Measurements from ENCODE around the gene SPTBN1.
"Not testable (repeated sequence)": the region's sequence is repeated elsewhere in the genome, so short reads cannot be mapped to it uniquely, and the experiment has no call there.

Gene SPTBN1

DNA sequence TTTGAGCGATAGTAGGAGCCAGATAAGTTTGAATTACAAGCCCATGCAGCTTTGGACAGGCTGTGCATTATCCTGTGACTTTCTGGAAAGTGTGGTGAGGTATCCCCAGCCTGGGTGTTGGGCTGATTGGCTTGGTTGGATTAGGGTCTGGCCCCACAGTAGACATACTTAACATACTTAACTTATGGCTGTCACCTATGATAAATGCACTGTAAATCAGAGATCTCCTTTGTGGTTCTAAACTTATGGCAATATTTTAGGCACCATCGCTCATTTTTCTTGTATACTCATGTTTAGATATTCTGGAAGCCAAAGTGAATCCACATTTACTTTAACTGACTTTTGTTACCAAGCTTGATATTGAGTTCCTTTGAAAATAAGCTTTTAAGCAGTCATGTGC, 54.8 kb downstream of the SPTBN1 start:
- DNase-seq (ENCODE audit: extremely low spot score): no peak
- TF ChIP-seq FOXK2 (IDR thresholded peaks at IDR 0.05) (no peak), L3MBTL2 (conservative IDR thresholded peaks at IDR 0.05) (no peak), ELF4 (IDR thresholded peaks at IDR 0.05) (no peak), HDGF (IDR thresholded peaks at IDR 0.05; ENCODE audit: borderline replicate concordance) (no peak), TARDBP (IDR thresholded peaks at IDR 0.05) (no peak)
- CTCF ChIA-PET: no interaction called here
- POLR2A ChIA-PET: no interaction called here

DNA sequence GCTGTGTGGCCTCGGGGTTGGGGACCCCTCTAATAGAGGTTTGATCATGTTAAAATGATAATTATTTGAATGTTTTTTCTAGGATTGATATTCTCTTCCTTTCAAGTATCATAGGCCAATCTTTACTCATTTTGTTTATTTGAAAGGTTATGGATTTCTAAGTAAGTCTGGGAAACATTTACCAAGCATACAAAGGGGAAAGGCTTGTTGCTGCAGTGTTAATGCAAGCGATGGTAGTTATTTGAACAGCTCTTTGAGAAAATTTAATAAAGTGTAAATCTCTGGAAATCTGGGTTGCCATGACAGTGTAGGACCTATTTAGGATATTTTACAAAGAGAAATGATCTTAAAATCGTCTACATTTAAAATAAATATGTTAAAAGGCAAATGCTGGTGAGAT, 56.1 kb downstream of the SPTBN1 start:
- ChIA-PET POLR2A (no interaction called here), CTCF (no interaction called here)
- no peak for TF ChIP-seq TARDBP (IDR thresholded peaks at IDR 0.05)
- TF ChIP-seq FOXK2 (IDR thresholded peaks at IDR 0.05): no peak
- TF ChIP-seq NFRKB (IDR thresholded peaks at IDR 0.05): no peak
- no peak for TF ChIP-seq ARNT (IDR thresholded peaks at IDR 0.05)
- TF ChIP-seq BHLHE40 (IDR thresholded peaks at IDR 0.05; ENCODE audit: borderline replicate concordance): no peak
- DNase-seq (ENCODE audit: extremely low spot score): no peak

DNA sequence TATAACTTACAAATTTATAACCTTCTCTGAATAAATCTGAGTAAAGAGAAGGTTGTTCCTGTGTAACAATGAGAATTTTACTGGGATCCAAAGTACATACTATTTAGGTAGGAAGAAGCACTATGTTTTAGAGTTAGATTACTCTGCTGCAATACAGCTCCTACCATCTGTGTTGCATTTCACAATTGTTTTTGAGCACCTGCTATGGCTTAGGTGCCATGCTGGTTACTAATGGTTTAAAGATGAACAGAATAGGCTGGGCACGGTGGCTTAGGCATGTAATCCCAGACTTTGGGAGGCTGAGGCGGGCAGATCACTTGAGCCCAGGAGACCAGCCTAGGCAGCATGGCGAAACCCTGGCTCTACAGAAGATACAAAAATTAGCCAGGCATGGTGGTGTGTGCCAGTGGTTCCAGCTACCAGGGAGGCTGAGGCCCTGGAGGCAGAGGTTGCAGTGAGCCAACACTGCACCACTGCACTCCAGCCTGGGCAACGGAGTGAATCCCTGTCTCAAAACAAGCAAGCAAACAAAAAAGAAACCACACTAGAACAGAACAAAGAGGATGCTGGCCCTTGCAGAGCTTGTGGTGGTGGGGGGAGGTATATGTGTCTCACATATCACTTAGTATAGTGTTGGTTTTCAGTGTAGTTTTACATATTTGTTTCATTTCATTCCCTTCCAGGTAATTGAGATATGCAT, 56.7 kb downstream of the SPTBN1 start:
- ChIA-PET CTCF (no interaction called here), POLR2A (no interaction called here)
- TF ChIP-seq BHLHE40 (IDR thresholded peaks at IDR 0.05; ENCODE audit: borderline replicate concordance): no peak
- TF ChIP-seq TARDBP (IDR thresholded peaks at IDR 0.05): no peak
- TF ChIP-seq LEF1 (IDR thresholded peaks at IDR 0.05; ENCODE audit: borderline replicate concordance): no peak
- no peak for TF ChIP-seq ELF4 (IDR thresholded peaks at IDR 0.05)
- DNase-seq (ENCODE audit: extremely low spot score): no peak

DNA sequence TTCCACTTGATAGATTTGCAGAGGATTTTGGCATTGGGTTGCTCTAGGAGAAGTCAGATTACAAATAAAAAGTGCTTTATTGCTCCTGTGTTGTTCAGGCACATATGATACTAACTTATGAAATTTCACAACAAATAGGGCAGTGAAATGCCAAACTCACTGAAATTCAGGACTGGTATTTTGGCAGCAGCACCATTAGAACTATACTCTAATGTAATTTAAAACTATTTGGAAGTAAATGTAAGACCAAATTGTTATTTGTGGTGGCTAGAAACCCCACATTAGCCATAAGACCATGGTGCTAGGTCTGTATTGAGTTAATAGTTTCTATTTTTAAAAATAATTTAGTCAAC, 57.2 kb downstream of the SPTBN1 start:
- no peak for DNase-seq (ENCODE audit: extremely low spot score)
- TF ChIP-seq SUZ12 (IDR thresholded peaks at IDR 0.05) (no peak), CTBP1 (IDR thresholded peaks at IDR 0.05; ENCODE audit: borderline replicate concordance) (no peak), HDGF (IDR thresholded peaks at IDR 0.05; ENCODE audit: borderline replicate concordance) (no peak), NFRKB (IDR thresholded peaks at IDR 0.05) (no peak), TARDBP (IDR thresholded peaks at IDR 0.05) (no peak), SP1 (IDR thresholded peaks at IDR 0.05) (no peak), FOXM1 (IDR thresholded peaks at IDR 0.05; ENCODE audit: borderline replicate concordance) (no peak), ELF4 (IDR thresholded peaks at IDR 0.05) (no peak), FOXK2 (IDR thresholded peaks at IDR 0.05) (no peak), ZNF384 (IDR thresholded peaks at IDR 0.05) (no peak), FOXA1 (IDR thresholded peaks at IDR 0.05) (no peak), L3MBTL2 (conservative IDR thresholded peaks at IDR 0.05) (no peak), BHLHE40 (IDR thresholded peaks at IDR 0.05; ENCODE audit: borderline replicate concordance) (no peak), LEF1 (IDR thresholded peaks at IDR 0.05; ENCODE audit: borderline replicate concordance) (no peak), ARNT (IDR thresholded peaks at IDR 0.05) (no peak)
- TF ChIP-seq, protein P1, sequence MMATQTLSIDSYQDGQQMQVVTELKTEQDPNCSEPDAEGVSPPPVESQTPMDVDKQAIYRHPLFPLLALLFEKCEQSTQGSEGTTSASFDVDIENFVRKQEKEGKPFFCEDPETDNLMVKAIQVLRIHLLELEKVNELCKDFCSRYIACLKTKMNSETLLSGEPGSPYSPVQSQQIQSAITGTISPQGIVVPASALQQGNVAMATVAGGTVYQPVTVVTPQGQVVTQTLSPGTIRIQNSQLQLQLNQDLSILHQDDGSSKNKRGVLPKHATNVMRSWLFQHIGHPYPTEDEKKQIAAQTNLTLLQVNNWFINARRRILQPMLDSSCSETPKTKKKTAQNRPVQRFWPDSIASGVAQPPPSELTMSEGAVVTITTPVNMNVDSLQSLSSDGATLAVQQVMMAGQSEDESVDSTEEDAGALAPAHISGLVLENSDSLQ (IDR thresholded peaks at IDR 0.05): no peak
- ChIA-PET POLR2A (no interaction called here), CTCF (no interaction called here)

DNA sequence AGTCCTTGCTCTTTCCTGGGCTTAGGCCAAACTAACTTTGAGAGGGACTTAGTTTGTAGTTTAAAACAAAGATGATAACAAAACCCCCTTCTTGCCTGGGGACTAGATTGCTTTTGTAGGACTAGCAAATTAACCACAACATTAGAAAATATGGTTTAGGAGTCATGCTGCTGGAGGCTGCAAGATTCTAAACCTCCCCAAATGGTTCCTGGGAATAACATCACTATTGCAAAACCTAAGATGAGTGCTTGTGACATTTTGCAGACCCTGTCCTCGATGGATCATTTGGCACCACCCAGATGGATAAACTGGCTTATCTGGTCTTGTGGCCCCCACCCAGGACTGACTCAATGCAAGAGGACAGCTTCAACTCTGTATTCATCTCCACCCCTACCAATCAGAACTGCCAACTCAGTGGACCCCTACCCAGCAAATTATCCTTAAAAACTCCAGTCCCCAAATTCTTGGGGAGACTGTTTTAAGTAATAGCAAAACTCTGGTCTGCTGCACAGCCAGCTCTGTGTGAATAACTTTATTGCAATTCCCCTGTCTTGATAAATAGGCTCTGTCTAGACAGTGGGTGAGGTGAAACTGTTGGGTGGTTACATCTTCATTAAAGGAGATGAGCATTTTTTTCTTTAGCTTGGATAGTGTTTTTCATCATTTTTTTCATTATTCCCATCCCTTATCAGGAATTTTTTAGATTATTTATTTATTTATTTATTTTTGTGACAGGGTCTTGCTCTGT, 58.9 kb downstream of the SPTBN1 start:
- CTCF ChIA-PET: no interaction called here
- no peak for DNase-seq (ENCODE audit: extremely low spot score)
- no peak for TF ChIP-seq NFRKB (IDR thresholded peaks at IDR 0.05)
- TF ChIP-seq CTBP1 (IDR thresholded peaks at IDR 0.05; ENCODE audit: borderline replicate concordance): no peak
- TF ChIP-seq BHLHE40 (IDR thresholded peaks at IDR 0.05; ENCODE audit: borderline replicate concordance): no peak
- no peak for TF ChIP-seq SP1 (IDR thresholded peaks at IDR 0.05)
- no peak for TF ChIP-seq L3MBTL2 (conservative IDR thresholded peaks at IDR 0.05)
- TF ChIP-seq ARNT (IDR thresholded peaks at IDR 0.05): no peak
- TF ChIP-seq SUZ12 (IDR thresholded peaks at IDR 0.05): no peak
- no peak for TF ChIP-seq FOXK2 (IDR thresholded peaks at IDR 0.05)
- TF ChIP-seq FOXA1 (IDR thresholded peaks at IDR 0.05): no peak
- no peak for TF ChIP-seq HDGF (IDR thresholded peaks at IDR 0.05; ENCODE audit: borderline replicate concordance)
- TF ChIP-seq FOXM1 (IDR thresholded peaks at IDR 0.05; ENCODE audit: borderline replicate concordance): no peak
- no peak for TF ChIP-seq TARDBP (IDR thresholded peaks at IDR 0.05)
- TF ChIP-seq, protein P1 (IDR thresholded peaks at IDR 0.05): no peak
- TF ChIP-seq ELF4 (IDR thresholded peaks at IDR 0.05): no peak
- TF ChIP-seq LEF1 (IDR thresholded peaks at IDR 0.05; ENCODE audit: borderline replicate concordance): no peak
- no peak for TF ChIP-seq ZNF384 (IDR thresholded peaks at IDR 0.05)
- POLR2A ChIA-PET: no interaction called here

DNA sequence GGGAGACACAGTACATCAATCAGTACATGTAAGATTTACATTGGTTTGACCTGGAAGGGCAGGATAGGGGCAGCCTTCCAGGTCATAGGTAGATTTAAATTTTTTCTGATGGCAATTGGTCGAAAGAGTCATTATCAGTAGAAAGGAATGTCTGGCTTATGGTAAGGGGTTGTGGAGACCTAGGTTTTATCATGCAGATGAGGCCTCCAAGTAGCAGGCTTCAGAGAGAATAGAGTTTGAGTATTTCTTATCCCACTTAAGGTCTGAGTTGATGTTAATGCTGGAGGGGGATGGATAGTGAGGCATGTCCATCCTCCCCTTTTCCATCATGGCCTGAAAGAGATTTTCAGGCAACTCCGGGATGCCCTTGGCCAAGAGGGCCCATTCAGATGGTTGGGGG, 60.7 kb downstream of the SPTBN1 start:
- POLR2A ChIA-PET: no interaction called here
- TF ChIP-seq ZNF384 (IDR thresholded peaks at IDR 0.05) (no peak), BHLHE40 (IDR thresholded peaks at IDR 0.05; ENCODE audit: borderline replicate concordance) (no peak), NFRKB (IDR thresholded peaks at IDR 0.05) (no peak), FOXK2 (IDR thresholded peaks at IDR 0.05) (no peak), SUZ12 (IDR thresholded peaks at IDR 0.05) (no peak), CTBP1 (IDR thresholded peaks at IDR 0.05; ENCODE audit: borderline replicate concordance) (no peak), TARDBP (IDR thresholded peaks at IDR 0.05) (no peak), FOXA1 (IDR thresholded peaks at IDR 0.05) (no peak), HDGF (IDR thresholded peaks at IDR 0.05; ENCODE audit: borderline replicate concordance) (no peak), LEF1 (IDR thresholded peaks at IDR 0.05; ENCODE audit: borderline replicate concordance) (no peak), FOXM1 (IDR thresholded peaks at IDR 0.05; ENCODE audit: borderline replicate concordance) (no peak), L3MBTL2 (conservative IDR thresholded peaks at IDR 0.05) (no peak), ELF4 (IDR thresholded peaks at IDR 0.05) (no peak), ARNT (IDR thresholded peaks at IDR 0.05) (no peak)
- TF ChIP-seq, protein P1 (IDR thresholded peaks at IDR 0.05): no peak
- DNase-seq (ENCODE audit: extremely low spot score): no peak
- CTCF ChIA-PET: no interaction called here

DNA sequence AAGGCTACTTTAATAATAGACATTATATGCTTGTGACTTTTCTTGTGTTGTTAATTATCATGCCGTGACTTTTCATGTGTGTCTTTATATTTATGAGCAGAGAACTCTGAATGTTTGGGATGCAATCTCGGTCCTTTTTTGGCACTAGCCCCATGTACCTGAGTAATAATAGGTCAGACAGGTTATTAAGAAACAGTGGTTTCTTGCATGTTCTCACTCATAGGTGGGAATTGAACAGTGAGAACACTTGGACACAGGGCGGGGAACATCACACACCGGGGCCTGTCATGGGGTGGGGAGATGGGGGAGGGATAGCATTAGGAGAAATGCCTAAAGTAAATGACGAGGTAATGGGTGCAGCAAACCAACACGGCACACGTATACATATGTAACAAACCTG, 61.9 kb downstream of the SPTBN1 start:
- DNase-seq (ENCODE audit: extremely low spot score); CTCF ChIA-PET; POLR2A ChIA-PET: not testable (repeated sequence)

Measured in HEK293T (cell line).